HL-60 (cell line): ENCODE measurements around the gene CTNNA3.

Experiments
- DNase-seq, 2 experiments: peaks; one replicate each; pipeline ENCODE4 v3.0.0-alpha.2; 2010 to 2020; ENCODE audit warnings: low read depth in 1 of 2, low spot score in 1 of 2
- H3K27ac ChIP-seq: fragments of 250-450 bp; sonication (Bioruptor Pico); replicated peaks from 2 replicates; pipeline ENCODE4 v1.5.1; 2020; ENCODE audit warnings: mild to moderate bottlenecking, moderate library complexity
- H3K27me3 ChIP-seq: fragments of 250-450 bp; sonication (Bioruptor Pico); 2 replicates; pipeline ENCODE4 v1.5.1; 2021; ENCODE audit warnings: mild to moderate bottlenecking, moderate library complexity; ENCODE audit not compliant: insufficient read depth, poor library complexity, severe bottlenecking
- H3K4me3 ChIP-seq: replicated peaks from 2 replicates; pipeline ENCODE4 v1.5.1; 2011; ENCODE audit warnings: mild to moderate bottlenecking, control low read depth, low read length; ENCODE audit not compliant: insufficient read depth
- CTCF ChIP-seq: IDR thresholded peaks from one replicate; pipeline ENCODE4 v1.5.1; 2011; ENCODE audit warnings: low read length, control low read depth, inconsistent platforms; ENCODE audit not compliant: insufficient read depth
- GABPA ChIP-seq: IDR thresholded peaks from 2 replicates; pipeline ENCODE4 v1.6.1; 2012; ENCODE audit warnings: low read depth
- POLR2AphosphoS5 ChIP-seq: IDR thresholded peaks from 2 replicates; pipeline ENCODE4 v1.6.1; 2012; ENCODE audit warnings: low read depth
- REST ChIP-seq: IDR thresholded peaks from 2 replicates; pipeline ENCODE4 v1.6.1; 2012; ENCODE audit warnings: low read depth; ENCODE audit not compliant: insufficient replicate concordance
- SPI1 ChIP-seq: IDR thresholded peaks from 2 replicates; pipeline ENCODE4 v1.6.1; 2012; ENCODE audit warnings: low read depth, mild to moderate bottlenecking, borderline replicate concordance

The CTNNA3 gene

GRCh38 chr10:66218981-66219587 is 1476.9 kb downstream of the CTNNA3 start:
- DNase-seq = no peak
- no peak overlapping the region for H3K4me3 ChIP-seq
- no peak overlapping the region for H3K27ac ChIP-seq
- H3K27me3 ChIP-seq = no peaks in the 10 kb centered on the region
- TF ChIP-seq SPI1 (no peak), REST (no peak), CTCF (no peak), GABPA (no peak), POLR2AphosphoS5 (no peak)

- no peak for TF ChIP-seq GABPA
- TF ChIP-seq POLR2AphosphoS5 = no peak
- TF ChIP-seq SPI1 = no peak
- TF ChIP-seq REST = no peak
- no peak for TF ChIP-seq CTCF
- no peak overlapping the region for H3K4me3 ChIP-seq
- no peak overlapping the region for H3K27ac ChIP-seq
- H3K27me3 ChIP-seq = no peaks in the 10 kb centered on the region
- DNase-seq = no peak
These were observed 1477.7 kb downstream of the CTNNA3 start for GRCh38 chr10:66218289-66218688.

GRCh38 chr10:66215920-66216319 is 1480.1 kb downstream of the CTNNA3 start:
- Histone ChIP-seq H3K4me3 (no peak overlapping the region), H3K27ac (no peak overlapping the region), H3K27me3 (no peaks in the 10 kb centered on the region)
- TF ChIP-seq POLR2AphosphoS5 (no peak), REST (no peak), CTCF (no peak), SPI1 (no peak), GABPA (no peak)
- no peak for DNase-seq
